ENCODE measurements around the gene FEN1.

FEN1 gene

DNA sequence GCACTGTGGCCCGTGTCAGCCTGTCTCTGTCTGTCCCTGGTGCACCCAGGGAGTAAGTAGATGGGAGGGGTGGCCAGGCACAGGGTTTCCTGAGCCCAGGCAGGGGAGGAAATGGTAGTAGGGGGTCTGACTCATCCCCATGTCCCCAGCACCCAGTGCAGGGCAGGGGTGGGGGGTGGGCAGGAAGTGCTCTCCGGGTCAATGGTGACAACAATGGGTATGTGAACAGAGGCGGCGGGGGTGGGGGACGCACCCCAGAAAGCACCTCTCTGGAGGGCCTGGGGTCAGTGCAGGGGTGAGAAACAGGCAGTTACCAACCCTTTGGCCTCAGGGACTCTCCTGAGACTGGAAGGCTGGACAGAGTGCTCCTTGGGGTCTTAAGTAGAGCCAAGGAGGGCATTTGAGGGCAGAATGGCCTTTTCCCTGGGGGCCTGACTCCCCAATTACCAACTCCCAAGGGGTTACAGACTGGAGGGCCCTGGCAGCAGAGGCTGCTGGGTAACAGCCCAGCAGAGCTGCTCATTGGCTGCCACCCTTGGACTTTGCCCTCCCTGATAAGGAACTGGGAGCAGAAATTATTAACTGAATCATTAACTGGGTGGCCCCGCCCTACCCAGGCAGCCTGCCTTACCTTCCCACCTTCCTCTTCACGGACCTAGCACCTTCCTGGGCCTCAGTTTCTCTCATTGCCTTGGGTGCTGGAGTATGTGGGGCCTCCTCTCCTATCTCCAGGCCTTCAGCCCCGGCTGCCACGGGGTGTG lies 36.1 kb upstream of the FEN1 start:
- peak in 1 of 3 experiments; percentile 39 for DNase-seq (ENCODE audit: low read depth in 2 of 3, low spot score in 2 of 3)

DNA sequence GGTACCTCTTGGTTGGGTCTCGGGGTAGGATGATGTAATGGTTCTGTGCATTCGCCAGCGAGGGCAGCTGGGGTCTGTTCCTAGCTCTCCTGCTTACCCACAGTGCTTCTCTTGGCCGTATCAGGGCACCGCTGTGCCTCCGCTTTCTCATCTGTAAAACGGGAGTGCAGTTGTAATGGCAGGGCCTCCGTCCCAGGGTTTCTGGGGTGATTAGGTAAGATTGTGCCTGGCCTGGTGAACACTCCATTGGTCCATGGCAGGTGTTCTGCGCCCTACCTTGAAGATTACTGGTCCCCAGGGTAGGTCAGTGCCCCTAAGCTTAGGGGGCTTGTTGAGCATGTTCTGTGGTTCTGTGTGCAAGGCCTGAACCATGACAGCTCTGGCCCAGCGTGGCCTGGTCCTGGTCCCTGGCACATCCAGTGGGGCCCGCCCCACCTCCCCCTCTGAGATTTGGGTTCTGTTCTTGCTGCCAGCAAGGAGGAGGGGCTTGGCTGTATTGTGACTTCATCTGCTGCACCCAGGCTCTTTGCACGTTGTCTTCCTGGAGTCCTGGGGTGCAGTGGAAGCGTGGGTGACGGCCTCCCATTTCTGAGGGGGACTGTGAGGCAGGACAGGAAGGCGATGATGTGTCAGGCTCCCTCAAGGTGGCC lies 35.4 kb upstream of the FEN1 start:
- DNase-seq (ENCODE audit: low read depth in 2 of 3, low spot score in 2 of 3): no peak

DNA sequence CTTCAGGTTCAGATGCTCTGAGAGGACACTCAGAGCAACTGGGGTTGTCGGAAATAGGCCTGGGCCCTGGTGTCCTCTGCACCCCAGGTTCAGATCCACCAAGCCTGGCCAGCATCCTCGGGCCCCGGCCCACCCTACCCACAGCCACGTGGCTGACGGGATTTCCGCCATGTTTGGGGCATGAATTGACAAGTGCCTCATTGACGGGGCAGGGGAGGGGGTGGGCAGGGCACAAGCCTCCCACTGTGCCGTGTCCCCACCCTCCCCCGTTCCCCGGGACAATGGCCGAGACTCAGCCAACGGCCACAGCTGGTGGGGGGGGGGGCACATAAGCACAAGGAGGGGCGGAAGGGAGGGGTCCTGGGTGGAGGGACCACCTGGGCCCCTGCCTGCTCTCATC lies 31.8 kb upstream of the FEN1 start:
- no peak for DNase-seq (ENCODE audit: low read depth in 2 of 3, low spot score in 2 of 3)

DNA sequence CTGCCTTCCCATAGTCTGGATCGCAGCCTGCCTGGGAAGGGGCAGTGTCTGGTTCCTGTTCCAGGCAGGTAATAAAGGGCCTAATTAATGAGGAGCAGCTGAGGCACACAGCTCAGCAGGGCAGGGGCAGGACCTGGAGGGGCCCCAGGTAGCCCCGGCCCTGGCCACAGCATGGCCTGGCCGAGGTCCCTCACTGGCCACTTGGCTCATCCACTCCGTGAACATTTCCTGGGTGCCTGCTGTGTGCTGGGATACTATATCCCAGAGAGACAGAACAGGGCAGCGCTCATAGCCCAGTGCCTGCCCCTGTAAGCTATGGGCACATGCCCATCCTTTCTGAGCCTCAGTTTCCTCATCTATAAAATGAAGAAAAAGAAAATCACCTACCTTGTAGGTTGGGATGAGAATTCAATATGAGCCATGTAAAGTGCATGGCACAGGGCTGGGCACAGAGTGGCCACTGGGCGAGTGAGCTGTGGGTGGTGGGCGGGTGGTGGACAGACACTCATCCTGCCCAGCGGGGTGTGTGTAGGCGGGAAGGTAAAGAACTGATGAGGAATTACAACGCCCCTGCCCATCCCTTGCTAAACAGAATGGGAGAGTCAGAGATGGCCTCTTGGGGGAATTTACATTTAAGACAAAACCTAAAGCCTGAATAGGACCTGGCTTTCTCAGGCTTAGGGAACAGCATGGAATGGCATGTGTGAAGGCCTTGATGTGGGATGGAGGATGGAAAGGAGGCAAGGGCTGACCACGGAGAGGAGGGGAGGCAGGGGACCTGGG lies 31.1 kb upstream of the FEN1 start:
- no peak for DNase-seq (ENCODE audit: low read depth in 2 of 3, low spot score in 2 of 3)

DNA sequence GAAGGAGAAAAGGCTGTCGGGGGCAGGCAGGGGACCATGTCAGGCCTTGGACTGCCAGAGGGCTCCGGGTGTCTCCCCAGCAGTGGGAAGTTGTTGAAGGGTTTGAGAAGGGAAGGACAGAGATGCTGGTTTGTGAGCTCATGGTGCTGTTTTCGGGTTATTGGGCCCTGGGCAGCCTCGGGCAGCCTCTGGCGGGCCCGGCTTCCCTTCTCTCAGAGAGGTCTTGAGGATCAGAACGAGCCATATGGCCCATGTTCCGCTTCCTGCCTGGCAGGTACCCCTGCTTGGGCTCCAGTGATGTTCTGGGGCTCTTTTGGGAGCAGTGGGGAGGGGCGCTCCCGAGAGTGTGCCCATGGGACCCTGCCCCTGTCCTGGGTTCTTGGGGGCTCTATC lies 30.5 kb upstream of the FEN1 start:
- no peak for DNase-seq (ENCODE audit: low read depth in 2 of 3, low spot score in 2 of 3)

DNA sequence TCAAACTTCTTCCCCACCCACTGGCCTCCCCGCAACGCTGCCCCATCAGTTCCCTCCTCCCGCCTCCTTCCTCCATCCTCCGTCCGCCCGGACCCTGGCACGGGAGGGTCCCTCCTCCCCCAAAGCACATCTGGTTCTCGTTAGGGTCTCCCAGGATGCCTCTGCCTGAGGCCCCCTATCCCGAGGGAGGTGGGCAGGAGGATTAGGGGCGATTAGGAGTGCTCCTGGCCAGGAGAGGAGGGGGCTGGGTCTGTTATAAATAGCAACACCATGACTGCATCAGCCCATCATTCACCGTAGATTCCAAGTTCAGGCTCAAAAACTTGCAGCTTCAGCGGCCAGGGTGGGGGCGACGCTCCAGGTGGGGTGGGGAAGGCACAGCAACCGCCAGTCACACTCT lies 29.9 kb upstream of the FEN1 start:
- no peak for DNase-seq (ENCODE audit: low read depth in 2 of 3, low spot score in 2 of 3)

DNA sequence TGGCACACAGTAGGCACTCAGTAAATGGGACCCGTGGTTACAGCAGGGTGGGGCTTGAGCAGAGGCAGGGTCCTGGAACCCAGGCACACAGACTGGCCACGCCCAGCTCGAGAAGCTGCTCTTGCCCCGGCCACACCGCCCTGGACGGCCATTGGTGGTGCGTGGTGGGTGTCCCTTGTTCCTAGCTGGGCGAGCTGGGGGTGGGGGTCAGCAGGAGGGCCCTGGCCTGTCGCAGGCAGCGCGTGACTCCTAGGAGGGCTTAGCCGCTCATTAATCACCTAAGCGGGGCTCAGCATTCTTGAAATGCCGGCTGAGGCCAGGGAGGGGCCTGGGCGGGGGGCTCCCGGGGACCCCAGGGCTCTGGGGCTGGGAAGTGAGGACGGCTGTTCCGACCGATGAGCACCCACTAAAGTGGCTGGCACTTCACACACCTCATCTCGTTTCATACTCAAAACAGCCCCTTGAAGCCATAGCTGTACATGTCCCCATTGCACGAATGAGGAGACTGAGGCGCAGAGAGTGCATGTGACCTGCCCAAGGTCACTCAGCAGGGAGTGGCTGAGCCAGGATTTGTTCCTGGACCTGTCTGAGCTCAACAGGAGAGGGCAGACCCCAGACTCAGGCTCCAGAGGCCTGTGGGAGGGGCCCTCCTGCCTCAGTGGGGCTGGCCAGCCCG lies 28.6 kb upstream of the FEN1 start:
- DNase-seq (ENCODE audit: low read depth in 2 of 3, low spot score in 2 of 3): no peak

DNA sequence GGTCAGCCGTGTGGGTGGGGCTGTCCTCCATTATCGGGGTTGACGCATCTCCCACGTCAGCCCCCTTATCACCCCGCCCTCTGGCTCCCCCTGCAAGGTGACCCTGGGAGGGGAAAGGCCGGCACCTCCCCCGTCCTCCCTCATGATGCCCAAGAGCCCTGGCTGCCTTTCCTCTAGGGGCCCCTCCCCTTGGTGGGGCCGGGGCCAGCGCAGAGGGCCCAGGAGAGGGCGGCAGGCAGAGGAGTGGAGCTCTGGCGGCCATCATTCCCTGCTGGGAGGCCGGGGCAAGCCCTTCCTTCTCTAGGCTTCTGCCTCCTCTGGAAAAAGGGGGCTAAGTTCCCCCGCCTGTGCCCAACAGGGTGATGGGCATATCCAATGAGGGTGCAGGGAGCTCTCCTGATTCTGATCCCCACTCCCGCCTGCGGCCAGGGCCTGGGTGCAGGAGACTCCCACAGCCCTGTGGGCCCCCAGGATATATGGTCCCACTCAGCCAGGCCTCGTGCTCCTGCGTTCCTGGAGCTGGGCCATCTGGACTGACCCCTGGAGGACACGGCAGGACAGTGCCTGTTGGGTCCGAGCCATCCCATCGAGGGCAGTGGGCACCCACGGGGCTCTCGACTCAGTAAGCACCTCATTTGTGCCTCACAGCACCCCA lies 28.0 kb upstream of the FEN1 start:
- DNase-seq (ENCODE audit: low read depth in 2 of 3, low spot score in 2 of 3): no peak

DNA sequence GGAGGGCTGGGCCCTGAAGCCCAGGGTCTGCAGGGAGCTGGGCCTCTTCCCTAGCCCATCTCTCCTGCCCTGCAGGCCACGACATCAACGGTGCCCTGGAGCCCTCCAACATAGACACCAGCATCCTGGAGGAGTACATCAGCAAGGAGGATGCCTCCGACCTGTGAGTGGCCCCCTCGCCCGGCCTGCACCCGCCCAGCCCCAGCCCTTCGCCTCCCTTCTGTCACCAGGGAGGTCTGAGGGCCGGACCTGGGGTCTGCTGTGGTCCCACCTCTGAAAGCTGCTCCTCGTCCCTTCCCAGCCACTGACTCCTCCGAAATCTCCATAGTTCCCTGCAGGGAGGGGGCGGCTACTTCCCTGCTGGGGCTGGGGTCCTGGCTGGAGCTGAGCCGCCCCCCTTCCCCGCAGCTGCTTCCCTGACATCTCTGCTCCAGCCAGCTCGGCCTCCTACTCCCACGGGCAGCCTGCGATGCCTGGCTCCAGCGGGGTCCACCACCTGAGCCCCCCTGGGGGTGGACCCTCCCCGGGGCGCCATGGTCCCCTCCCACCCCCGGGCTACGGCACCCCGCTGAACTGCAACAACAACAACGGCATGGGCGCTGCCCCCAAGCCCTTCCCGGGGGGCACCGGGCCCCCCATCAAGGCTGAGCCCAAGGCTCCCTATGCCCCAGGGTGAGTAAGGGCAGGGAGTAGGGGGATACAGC lies 27.0 kb upstream of the FEN1 start:
- DNase-seq (ENCODE audit: low read depth in 2 of 3, low spot score in 2 of 3): no peak

DNA sequence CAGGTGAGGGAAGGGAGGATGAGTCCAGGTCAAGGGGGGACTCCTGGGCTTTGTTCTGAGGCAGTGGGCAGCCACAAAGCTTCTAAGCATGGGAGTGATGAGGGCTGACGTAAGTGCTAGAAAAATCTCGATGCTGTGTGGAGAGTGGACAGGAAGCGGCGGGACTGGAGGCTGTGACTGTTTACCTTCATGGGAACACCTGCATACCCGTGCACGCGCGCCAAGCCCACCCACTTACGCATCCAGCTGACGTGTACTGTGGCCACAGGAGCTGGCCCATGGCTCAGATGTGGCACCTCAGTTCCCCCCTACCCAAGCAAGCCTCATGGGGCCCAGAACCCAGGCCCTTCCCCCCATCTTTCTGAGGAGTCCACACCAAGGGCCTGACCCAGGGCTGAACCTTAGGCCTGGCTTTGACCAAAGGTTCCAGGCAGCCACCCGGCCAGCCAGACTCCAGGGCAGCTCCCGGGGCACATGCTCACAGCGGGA lies 26.3 kb upstream of the FEN1 start:
- no peak for DNase-seq (ENCODE audit: low read depth in 2 of 3, low spot score in 2 of 3)

DNA sequence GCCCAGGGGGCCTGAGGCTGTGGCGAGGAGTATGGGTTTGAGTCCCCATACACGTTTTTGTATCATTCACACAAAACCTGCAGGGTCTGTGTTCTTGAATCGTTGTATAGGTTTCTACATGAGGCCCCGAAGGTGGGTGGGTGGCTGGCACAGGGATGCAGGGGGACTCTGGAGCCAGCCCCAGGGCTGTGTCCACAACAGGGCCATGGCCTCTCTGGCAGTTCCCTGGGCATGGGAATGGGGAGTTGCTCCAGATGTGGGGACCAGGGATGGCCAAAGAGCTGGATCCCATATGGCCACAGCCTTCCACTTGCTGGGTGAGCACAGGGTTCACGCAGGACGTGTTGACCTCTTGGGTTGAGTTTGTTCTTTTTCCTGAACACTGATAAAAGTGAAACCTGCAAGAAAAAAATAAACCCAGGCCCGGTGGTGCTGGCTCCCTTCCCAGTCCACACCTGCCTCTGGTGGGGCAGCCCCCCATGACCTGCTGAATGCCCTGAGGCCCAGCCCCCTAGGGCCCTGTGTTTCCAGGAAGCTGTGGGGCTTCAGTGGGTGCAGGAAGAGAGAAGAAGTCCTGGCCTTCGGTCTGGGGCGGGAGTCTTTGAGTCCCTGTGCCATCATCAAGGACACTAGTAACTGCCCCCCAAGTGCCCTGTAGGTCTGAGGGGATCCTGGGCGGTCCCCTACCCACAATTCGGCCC lies 24.2 kb upstream of the FEN1 start:
- no peak for DNase-seq (ENCODE audit: low read depth in 2 of 3, low spot score in 2 of 3)

DNA sequence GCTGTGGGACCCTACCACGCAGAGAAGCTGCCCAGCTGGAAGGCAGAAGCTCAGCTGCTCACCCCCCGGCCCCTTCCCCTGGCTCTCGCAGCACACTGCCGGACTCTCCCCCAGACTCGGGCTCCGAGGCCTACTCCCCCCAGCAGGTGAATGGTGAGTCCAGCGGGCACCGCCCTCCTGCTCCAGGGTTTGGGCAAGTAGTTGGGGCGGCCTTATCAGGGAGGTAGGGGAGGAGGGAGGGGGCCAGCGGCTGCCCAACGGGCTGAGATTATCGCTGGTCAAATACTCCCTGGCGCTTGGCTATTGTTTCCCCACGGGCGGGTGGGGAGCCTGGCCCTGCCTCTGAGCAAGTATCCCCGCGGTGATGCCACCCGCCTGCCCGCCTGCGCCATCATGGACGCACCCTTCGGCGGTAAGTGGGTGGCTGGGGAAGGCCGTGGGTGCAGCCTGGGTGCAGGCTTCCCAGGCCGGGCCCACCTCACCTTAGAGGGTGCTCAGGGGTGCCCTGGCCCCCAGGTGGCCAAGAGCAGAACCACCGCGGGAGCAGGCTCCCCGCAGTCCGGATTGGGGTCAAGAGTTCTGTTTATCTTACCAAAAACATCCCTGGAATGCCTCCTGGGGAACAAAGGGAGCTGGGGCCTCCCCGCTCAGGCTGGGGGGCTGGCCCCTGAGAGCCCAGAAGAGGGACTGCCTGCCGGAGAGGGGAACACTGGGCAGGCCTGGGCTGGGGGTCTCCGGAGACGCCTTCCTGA lies 23.4 kb upstream of the FEN1 start:
- no peak for DNase-seq (ENCODE audit: low read depth in 2 of 3, low spot score in 2 of 3)

DNA sequence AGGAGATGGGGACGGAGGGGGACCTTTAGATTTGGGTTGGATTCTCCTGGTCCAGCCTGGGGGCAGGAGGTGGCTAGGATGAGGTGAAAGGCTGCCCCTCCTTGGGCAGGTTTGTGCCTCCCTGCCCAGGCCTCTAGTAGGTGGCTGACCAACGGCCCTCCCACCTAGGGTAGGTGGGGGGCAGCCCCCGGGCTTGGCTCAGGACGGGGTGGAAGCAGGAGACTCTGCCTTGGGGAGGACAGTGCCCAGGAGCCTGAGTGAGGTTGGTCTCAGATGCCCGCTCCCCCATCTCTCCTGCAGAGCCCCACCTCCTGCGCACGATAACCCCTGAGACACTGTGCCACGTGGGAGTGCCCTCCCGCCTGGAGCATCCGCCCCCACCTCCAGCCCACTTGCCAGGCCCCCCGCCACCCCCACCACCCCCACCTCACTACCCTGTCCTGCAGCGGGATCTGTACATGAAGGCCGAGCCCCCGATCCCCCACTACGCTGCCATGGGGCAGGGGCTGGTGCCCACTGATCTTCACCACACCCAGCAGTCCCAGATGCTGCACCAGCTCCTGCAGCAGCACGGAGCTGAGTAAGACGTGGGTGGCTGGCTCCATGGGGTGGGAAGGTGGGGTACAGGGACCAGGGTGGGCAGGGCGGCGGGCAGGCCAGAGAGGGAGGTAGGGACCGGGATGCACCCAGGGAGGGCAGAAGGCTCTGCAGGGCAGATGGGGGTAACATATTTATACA lies 22.6 kb upstream of the FEN1 start:
- DNase-seq (ENCODE audit: low read depth in 2 of 3, low spot score in 2 of 3): no peak

DNA sequence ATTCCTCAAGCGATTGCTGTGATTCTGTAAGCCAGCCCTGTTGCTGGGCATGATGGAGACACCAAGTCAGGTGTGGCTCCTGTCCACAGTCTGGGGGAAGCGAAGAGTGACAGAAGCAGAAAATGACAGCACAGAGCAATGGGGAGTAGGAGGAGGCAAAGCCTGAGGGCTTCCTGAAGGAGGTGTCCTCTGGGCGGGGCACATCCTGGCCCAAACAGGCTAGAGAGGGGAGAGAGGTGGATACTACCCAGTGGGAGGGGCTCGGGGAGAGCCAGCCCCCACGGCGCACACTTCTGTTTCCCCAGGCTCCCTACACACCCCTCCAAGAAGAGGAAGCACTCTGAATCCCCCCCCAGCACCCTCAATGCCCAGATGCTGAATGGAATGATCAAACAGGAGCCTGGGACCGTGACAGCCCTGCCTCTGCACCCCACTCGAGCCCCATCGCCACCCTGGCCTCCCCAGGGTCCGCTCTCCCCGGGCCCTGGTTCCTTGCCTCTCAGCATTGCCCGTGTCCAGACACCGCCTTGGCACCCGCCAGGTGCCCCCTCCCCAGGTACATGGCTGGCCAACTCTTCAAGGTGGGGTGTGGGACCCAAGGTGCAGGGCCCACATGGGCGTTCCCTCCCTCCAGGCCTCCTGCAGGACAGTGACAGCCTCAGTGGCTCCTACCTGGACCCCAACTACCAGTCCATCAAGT lies 21.4 kb upstream of the FEN1 start:
- no peak for DNase-seq (ENCODE audit: low read depth in 2 of 3, low spot score in 2 of 3)

DNA sequence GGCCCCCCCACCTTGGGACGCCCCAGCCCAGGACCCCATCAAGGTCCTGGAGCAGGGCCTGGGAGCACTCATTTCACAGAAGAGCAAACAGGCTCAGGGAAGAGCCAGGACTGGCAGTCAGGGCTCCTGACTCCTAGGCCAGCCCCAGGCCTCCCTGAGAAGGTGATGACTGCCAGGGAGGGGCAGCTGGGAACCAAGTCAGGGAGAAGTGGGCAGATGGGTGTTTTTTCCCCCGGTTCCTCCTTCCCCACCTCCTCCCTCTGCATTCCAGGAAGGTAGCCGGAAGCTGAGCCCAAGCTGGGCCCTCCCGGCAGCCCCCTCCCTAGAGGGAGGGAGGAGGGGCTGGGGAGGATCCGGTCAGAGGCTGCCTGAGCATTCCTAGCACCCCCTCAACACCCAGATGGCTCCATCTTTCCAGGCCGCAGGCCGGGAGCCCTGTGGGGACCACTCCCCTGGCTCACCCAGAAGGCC lies 20.7 kb upstream of the FEN1 start:
- no peak for DNase-seq (ENCODE audit: low read depth in 2 of 3, low spot score in 2 of 3)

DNA sequence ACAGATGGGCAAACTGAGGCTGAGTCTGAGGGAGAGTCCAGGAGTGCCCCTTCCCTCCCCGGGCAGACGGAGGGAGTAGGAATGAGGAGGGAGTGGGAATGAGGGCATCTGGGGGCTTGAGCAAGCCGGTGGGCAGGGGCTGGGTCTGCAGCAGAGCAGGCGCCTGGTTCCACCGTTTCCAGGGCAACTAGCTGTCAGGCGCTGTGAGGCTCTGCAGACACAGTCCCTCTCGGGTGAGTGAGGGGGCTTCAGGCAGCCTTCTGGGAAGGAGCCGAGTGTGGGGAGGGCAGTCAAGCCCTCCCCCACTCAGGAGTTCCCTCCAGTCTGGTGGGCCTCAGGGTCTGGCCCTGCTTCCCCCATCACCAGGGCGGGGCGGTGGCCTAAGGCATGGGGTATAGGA lies 19.4 kb upstream of the FEN1 start:
- DNase-seq (ENCODE audit: low read depth in 2 of 3, low spot score in 2 of 3): no peak

DNA sequence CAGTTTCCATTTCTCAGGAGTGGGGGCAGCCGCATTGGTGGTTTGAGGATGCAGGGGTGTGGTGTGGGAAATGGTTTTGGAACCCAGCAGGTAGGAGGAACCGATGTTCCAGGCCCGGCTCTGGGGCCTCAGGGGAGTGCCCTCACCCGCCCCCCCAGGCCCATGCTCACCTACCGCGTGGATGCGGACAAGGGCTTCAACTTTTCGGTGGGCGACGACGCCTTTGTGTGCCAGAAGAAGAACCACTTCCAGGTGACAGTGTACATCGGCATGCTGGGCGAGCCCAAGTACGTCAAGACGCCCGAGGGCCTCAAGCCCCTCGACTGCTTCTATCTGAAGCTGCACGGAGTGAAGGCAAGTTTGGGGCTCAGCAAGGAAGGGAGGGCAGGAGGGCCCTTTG lies 18.9 kb upstream of the FEN1 start:
- no peak for DNase-seq (ENCODE audit: low read depth in 2 of 3, low spot score in 2 of 3)

DNA sequence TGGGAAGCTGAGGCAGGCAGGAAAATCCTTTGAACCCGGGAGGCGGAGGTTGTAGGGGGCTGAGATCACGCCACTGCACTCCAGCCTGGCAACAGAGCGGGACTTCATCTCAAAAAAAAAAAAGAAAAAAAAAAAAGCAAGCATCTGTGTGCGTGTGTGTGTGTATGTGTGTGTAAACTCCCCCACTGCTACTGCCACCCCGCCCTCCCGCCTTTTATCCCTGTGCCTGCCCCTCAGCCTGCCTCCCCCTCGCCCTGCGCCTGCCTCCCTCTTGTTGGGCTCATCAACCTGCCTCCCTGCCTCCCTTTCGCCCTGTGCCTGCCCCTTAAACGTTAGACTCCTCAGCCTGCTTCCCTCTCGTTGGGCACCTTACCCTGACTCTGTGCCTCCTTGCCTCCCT lies 18.3 kb upstream of the FEN1 start:
- DNase-seq (ENCODE audit: low read depth in 2 of 3, low spot score in 2 of 3): no peak

Data from activated CD8-positive, alpha-beta memory T cell treated with anti-CD3 and anti-CD28 coated beads for 48 hours (primary cell).